ENCODE data around the gene UBE4B.

DNA sequence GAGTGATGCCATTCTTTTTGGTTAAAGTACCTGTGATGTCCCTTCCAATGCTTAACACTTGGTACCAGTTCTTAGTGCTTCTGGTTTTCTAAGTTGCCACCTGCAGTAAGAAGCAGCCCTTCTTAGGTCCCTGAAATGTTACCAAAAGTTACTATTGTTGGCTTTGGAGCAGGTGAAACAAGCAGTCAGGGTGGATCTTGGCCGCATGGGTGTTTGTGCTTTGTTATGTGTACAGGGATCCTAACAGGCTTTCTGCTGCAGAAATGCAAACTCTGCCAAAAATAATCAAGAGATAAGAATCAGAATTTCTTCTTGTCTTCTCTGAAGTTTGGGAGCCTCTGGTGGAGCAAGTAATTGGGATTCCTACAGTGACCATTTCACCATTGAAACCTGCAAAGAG, 84.4 kb downstream of the UBE4B start:
- TF ChIP-seq JUNB (IDR thresholded peaks at IDR 0.05; ENCODE audit: unreplicated experiment): no peak
- TF ChIP-seq EZH2phosphoT487 (IDR thresholded peaks at IDR 0.05; ENCODE audit: unreplicated experiment): no peak
- no peak for TF ChIP-seq EZH2 (IDR thresholded peaks at IDR 0.05; ENCODE audit: low read depth, unreplicated experiment)
- TF ChIP-seq, protein P1, sequence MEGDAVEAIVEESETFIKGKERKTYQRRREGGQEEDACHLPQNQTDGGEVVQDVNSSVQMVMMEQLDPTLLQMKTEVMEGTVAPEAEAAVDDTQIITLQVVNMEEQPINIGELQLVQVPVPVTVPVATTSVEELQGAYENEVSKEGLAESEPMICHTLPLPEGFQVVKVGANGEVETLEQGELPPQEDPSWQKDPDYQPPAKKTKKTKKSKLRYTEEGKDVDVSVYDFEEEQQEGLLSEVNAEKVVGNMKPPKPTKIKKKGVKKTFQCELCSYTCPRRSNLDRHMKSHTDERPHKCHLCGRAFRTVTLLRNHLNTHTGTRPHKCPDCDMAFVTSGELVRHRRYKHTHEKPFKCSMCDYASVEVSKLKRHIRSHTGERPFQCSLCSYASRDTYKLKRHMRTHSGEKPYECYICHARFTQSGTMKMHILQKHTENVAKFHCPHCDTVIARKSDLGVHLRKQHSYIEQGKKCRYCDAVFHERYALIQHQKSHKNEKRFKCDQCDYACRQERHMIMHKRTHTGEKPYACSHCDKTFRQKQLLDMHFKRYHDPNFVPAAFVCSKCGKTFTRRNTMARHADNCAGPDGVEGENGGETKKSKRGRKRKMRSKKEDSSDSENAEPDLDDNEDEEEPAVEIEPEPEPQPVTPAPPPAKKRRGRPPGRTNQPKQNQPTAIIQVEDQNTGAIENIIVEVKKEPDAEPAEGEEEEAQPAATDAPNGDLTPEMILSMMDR (conservative IDR thresholded peaks at IDR 0.05; ENCODE audit: low read depth in 2 of 2): no peak
- TF ChIP-seq, protein P2, sequence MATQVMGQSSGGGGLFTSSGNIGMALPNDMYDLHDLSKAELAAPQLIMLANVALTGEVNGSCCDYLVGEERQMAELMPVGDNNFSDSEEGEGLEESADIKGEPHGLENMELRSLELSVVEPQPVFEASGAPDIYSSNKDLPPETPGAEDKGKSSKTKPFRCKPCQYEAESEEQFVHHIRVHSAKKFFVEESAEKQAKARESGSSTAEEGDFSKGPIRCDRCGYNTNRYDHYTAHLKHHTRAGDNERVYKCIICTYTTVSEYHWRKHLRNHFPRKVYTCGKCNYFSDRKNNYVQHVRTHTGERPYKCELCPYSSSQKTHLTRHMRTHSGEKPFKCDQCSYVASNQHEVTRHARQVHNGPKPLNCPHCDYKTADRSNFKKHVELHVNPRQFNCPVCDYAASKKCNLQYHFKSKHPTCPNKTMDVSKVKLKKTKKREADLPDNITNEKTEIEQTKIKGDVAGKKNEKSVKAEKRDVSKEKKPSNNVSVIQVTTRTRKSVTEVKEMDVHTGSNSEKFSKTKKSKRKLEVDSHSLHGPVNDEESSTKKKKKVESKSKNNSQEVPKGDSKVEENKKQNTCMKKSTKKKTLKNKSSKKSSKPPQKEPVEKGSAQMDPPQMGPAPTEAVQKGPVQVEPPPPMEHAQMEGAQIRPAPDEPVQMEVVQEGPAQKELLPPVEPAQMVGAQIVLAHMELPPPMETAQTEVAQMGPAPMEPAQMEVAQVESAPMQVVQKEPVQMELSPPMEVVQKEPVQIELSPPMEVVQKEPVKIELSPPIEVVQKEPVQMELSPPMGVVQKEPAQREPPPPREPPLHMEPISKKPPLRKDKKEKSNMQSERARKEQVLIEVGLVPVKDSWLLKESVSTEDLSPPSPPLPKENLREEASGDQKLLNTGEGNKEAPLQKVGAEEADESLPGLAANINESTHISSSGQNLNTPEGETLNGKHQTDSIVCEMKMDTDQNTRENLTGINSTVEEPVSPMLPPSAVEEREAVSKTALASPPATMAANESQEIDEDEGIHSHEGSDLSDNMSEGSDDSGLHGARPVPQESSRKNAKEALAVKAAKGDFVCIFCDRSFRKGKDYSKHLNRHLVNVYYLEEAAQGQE (IDR thresholded peaks at IDR 0.05; ENCODE audit: unreplicated experiment): no peak
- TF ChIP-seq, protein P3, sequence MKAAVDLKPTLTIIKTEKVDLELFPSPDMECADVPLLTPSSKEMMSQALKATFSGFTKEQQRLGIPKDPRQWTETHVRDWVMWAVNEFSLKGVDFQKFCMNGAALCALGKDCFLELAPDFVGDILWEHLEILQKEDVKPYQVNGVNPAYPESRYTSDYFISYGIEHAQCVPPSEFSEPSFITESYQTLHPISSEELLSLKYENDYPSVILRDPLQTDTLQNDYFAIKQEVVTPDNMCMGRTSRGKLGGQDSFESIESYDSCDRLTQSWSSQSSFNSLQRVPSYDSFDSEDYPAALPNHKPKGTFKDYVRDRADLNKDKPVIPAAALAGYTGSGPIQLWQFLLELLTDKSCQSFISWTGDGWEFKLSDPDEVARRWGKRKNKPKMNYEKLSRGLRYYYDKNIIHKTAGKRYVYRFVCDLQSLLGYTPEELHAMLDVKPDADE (IDR thresholded peaks at IDR 0.05): no peak
- TF ChIP-seq STAT1 (IDR thresholded peaks at IDR 0.05; ENCODE audit: unreplicated experiment): no peak
- no peak for TF ChIP-seq CREB1 (CRISPR knock-in tag; IDR thresholded peaks at IDR 0.05; ENCODE audit: low read depth)
- no peak for TF ChIP-seq POLR2AphosphoS5 (IDR thresholded peaks at IDR 0.05; ENCODE audit: low read depth)
- TF ChIP-seq ZNF114 (CRISPR knock-in tag; IDR thresholded peaks at IDR 0.05): no peak
- no peak for TF ChIP-seq NANOG (IDR thresholded peaks at IDR 0.05; ENCODE audit: borderline replicate concordance)
- TF ChIP-seq ZNF331 (CRISPR knock-in tag; IDR thresholded peaks at IDR 0.05; ENCODE audit: low read depth): no peak

Data from GM23338 (cell line).